GM19397 (cell line): ENCODE results near the gene CSDE1.

Experiments used
- ATAC-seq: cut with Tn5 transposase; IDR thresholded peaks from one replicate; pipeline ENCODE4 v1.9.1; 2021; ENCODE audit warnings: mild to moderate bottlenecking, moderate library complexity; ENCODE audit not compliant: unreplicated experiment

Gene CSDE1

GRCh38 chr1:114668784-114669561 is 88.8 kb downstream of the CSDE1 start:
- no peak for ATAC-seq

GRCh38 chr1:114668373-114668772 is 89.4 kb downstream of the CSDE1 start:
- ATAC-seq = no peak

- ATAC-seq = no peak
Measured at GRCh38 chr1:114666954-114667353, 90.8 kb downstream of the CSDE1 start.
